A549 (cell line): Measurements from ENCODE around the gene WSCD1.

Experiments
- ELK1 ChIP-seq: fragments of 150-350 bp; IDR thresholded peaks from 2 replicates; pipeline ENCODE4 v1.6.1; 2014; ENCODE audit warnings: low read depth, mild to moderate bottlenecking, low read length
- HDAC2 ChIP-seq: fragments of 200-600 bp; sonication (generic); IDR thresholded peaks from 2 replicates; pipeline ENCODE4 v1.6.1; 2016
- NR3C1 ChIP-seq: fragments of >200 bp; sonication (Bioruptor Twin); formaldehyde crosslinking; IDR thresholded peaks from 3 replicates; pipeline ENCODE4 v1.6.1; 2017
- POLR2A ChIP-seq: IDR thresholded peaks from 2 replicates; pipeline ENCODE4 v1.6.1; 2012; ENCODE audit warnings: mild to moderate bottlenecking, low read length
- TF ChIP-seq, protein P1 (sequence below): fragments of >200 bp; sonication (Bioruptor Twin); formaldehyde crosslinking; IDR thresholded peaks from 3 replicates; pipeline ENCODE4 v1.5.1; 2016

GRCh38 chr17:6159541-6160231 lies 89.5 kb downstream of the WSCD1 start:
- TF ChIP-seq HDAC2: no peak
- no peak for TF ChIP-seq POLR2A
- TF ChIP-seq, protein P1, sequence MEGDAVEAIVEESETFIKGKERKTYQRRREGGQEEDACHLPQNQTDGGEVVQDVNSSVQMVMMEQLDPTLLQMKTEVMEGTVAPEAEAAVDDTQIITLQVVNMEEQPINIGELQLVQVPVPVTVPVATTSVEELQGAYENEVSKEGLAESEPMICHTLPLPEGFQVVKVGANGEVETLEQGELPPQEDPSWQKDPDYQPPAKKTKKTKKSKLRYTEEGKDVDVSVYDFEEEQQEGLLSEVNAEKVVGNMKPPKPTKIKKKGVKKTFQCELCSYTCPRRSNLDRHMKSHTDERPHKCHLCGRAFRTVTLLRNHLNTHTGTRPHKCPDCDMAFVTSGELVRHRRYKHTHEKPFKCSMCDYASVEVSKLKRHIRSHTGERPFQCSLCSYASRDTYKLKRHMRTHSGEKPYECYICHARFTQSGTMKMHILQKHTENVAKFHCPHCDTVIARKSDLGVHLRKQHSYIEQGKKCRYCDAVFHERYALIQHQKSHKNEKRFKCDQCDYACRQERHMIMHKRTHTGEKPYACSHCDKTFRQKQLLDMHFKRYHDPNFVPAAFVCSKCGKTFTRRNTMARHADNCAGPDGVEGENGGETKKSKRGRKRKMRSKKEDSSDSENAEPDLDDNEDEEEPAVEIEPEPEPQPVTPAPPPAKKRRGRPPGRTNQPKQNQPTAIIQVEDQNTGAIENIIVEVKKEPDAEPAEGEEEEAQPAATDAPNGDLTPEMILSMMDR: no peak
- no peak for TF ChIP-seq NR3C1
- TF ChIP-seq ELK1: no peak
